Suprapubic skin (tissue), 4 donors: ENCODE results near the gene NEK5. TPM values are rescaled to one million over a fixed set of nuclear protein-coding genes. Genes with fewer than 3 reads are reported as not detected.

ENCODE experiments used
- DNase-seq, 2 donors: peaks; one replicate each; pipeline ENCODE4 v3.0.0-alpha.2; 2019; ENCODE audit warnings: low spot score in 2 of 2
- H3K27ac ChIP-seq: fragments of 200-600 bp; sonication (generic); one replicate; pipeline ENCODE4 v1.5.1; 2019
- H3K27me3 ChIP-seq: fragments of 200-600 bp; sonication (generic); one replicate; pipeline ENCODE4 v1.5.1; 2019
- H3K36me3 ChIP-seq: fragments of 200-600 bp; sonication (generic); one replicate; pipeline ENCODE4 v1.5.1; 2019
- H3K4me1 ChIP-seq: fragments of 200-600 bp; sonication (generic); one replicate; pipeline ENCODE4 v1.5.1; 2019
- H3K4me3 ChIP-seq: fragments of 200-600 bp; sonication (generic); one replicate; pipeline ENCODE4 v1.5.1; 2019; ENCODE audit warnings: mild to moderate bottlenecking
- H3K9me3 ChIP-seq: fragments of 200-600 bp; sonication (generic); one replicate; pipeline ENCODE4 v1.5.1; 2019
- CTCF ChIP-seq, 2 donors: fragments of 200-600 bp in 1 of 2; fragments of 450-650 bp in 1 of 2; sonication (generic) in 1 of 2; IDR thresholded peaks; one replicate each; pipeline ENCODE4 v1.5.1; 2016 to 2019; ENCODE audit warnings: antibody characterized with exemption in 2 of 2, mild to moderate bottlenecking in 1 of 2, moderate library complexity in 1 of 2
- EP300 ChIP-seq: sonication (generic); formaldehyde crosslinking; IDR thresholded peaks from one replicate; pipeline ENCODE4 v1.6.1; 2017; ENCODE audit warnings: antibody characterized with exemption
- POLR2A ChIP-seq, 2 donors: fragments of 450-650 bp; IDR thresholded peaks; one replicate each; pipeline ENCODE4 v1.6.1; 2017; ENCODE audit warnings: antibody characterized with exemption in 2 of 2, mild to moderate bottlenecking in 2 of 2, moderate library complexity in 2 of 2
- POLR2AphosphoS5 ChIP-seq, 3 donors: sonication (generic); formaldehyde crosslinking; IDR thresholded peaks; one replicate each; pipeline ENCODE4 v1.6.1; 2017; ENCODE audit warnings: antibody characterized with exemption in 3 of 3
- WGBS: methylation state at CpG from one replicate; pipeline ENCODE4 v1.1.5; 2018; 5-methylcytosine and 5-hydroxymethylcytosine counted together
- total RNA-seq, 4 donors: library from RNA; depleted of rRNA; stranded (reverse); fragments of >200 nt; gene quantifications; one replicate each; pipeline ENCODE4 v1.1.0, GENCODE V29; 2016

The NEK5 gene
- total RNA-seq, 4 donors from 2014 or later = 0.38 to 0.51 (median 0.42) TPM; not detected in 1

DNA sequence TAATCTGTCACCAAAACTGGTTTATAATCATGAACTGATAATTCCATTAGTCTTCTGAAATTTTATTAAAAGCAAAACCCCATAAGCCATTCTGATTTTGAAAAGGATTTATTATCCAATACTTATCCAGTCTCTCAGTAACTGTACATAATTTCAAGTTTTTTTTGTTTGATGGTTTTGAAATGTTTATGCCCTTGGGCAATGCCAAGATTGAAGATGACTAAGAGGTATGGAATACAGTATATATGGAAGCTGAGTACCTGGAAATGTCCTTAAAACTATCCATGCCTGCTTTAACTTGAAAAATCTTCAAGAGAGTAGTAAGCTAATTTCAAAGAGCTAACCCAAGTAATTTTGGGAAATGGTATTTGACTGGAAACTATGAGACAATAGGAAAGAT is 1.8 kb upstream of the NEK5 start:
- Histone ChIP-seq H3K4me1 (peaks cover 23% of the 10 kb centered on the region), H3K27me3 (no peaks in the 10 kb centered on the region), H3K4me3 (no peak overlapping the region), H3K9me3 (no peaks in the 10 kb centered on the region), H3K36me3 (peaks cover 44% of the 10 kb centered on the region), H3K27ac (no peak overlapping the region)
- no peak for DNase-seq
- TF ChIP-seq POLR2AphosphoS5 (IDR thresholded peaks at IDR 0.05) (no peak), CTCF (IDR thresholded peaks at IDR 0.05) (no peak), EP300 (no peak), POLR2A (IDR thresholded peaks at IDR 0.05) (no peak)

- no peak for DNase-seq
- Histone ChIP-seq H3K4me3 (peak overlapping the region; percentile 81), H3K27ac (no peak overlapping the region), H3K4me1 (peaks cover 23% of the 10 kb centered on the region), H3K9me3 (no peaks in the 10 kb centered on the region), H3K36me3 (peaks cover 25% of the 10 kb centered on the region), H3K27me3 (no peaks in the 10 kb centered on the region)
- WGBS = 3% methylated on average over 33 of the region's 33 CpGs
- TF ChIP-seq EP300 = no peak
- TF ChIP-seq CTCF (IDR thresholded peaks at IDR 0.05) = peak; percentile 51 to 57
- no peak for TF ChIP-seq POLR2AphosphoS5 (IDR thresholded peaks at IDR 0.05)
Observed at GRCh38 chr13:52127783-52128702, 830 bp downstream of the NEK5 start.

- no peak for DNase-seq
- no peaks in the 10 kb centered on the region for H3K27me3 ChIP-seq
- H3K4me1 ChIP-seq = peaks cover 23% of the 10 kb centered on the region
- H3K9me3 ChIP-seq = no peaks in the 10 kb centered on the region
- TF ChIP-seq POLR2AphosphoS5 (IDR thresholded peaks at IDR 0.05) (no peak), CTCF (IDR thresholded peaks at IDR 0.05) (no peak), POLR2A (IDR thresholded peaks at IDR 0.05) (no peak), EP300 (no peak)
- no peak overlapping the region for H3K4me3 ChIP-seq
- no peak overlapping the region for H3K27ac ChIP-seq
- peaks cover 18% of the 10 kb centered on the region for H3K36me3 ChIP-seq
- WGBS = 23% methylated on average over 6 of the region's 6 CpGs
Observed at GRCh38 chr13:52127378-52127777, 1.5 kb downstream of the NEK5 start.

DNA sequence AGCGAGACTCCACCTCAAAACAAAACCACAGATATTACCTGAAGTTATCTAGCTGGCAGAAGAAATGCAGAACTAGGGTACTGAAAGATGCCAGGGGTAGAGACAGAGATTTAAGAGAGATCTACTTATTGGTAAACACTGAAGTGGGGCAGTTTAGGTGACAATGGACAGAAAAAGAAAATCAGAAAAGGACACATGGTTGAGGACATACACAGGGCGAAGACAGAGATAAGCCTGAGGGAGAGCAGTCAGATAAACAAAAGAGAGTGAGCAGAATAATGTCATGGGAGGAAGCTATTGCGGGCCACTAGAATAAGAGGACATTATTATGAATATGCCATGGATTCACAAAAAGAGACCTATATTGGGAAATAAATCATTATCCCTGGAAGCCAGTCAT is 3.3 kb downstream of the NEK5 start:
- TF ChIP-seq POLR2A (IDR thresholded peaks at IDR 0.05) (no peak), EP300 (no peak), POLR2AphosphoS5 (IDR thresholded peaks at IDR 0.05) (no peak), CTCF (IDR thresholded peaks at IDR 0.05) (no peak)
- no peaks in the 10 kb centered on the region for H3K36me3 ChIP-seq
- H3K4me3 ChIP-seq = no peak overlapping the region
- H3K27me3 ChIP-seq = no peaks in the 10 kb centered on the region
- WGBS = 92% methylated on average over 3 of the region's 3 CpGs
- H3K4me1 ChIP-seq = peaks cover 23% of the 10 kb centered on the region
- no peaks in the 10 kb centered on the region for H3K9me3 ChIP-seq
- no peak for DNase-seq
- no peak overlapping the region for H3K27ac ChIP-seq

DNA sequence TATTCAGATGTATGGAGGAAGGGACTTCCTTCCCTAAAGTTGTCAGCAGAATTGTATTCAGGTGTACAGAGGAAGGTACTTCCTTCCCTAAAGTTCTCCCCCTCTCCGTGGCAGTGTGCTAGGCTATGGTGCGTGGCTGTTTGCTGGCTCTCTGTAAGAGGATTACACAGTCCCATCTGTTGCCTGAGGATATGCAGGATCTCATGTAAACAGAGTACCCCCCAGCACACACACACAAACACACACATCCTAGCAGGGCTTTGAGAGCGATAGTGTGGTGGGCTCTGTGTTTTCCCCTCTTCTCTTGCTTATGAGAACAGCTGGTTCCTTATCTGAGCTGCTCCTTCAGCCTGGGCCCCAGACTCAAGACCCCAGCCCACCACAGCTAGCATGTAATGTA is 10.3 kb downstream of the NEK5 start:
- no peak overlapping the region for H3K4me3 ChIP-seq
- DNase-seq = no peak
- no peaks in the 10 kb centered on the region for H3K4me1 ChIP-seq
- no peak overlapping the region for H3K27ac ChIP-seq
- H3K27me3 ChIP-seq = no peaks in the 10 kb centered on the region
- H3K9me3 ChIP-seq = no peaks in the 10 kb centered on the region
- 66% methylated on average over 3 of the region's 3 CpGs for whole genome bisulfite sequencing
- no peaks in the 10 kb centered on the region for H3K36me3 ChIP-seq
- no peak for TF ChIP-seq POLR2A (IDR thresholded peaks at IDR 0.05)
- TF ChIP-seq POLR2AphosphoS5 (IDR thresholded peaks at IDR 0.05) = no peak
- no peak for TF ChIP-seq EP300
- no peak for TF ChIP-seq CTCF (IDR thresholded peaks at IDR 0.05)
